ENCODE results near the gene TBC1D5. TPM values are rescaled to one million over a fixed set of nuclear protein-coding genes. Genes with fewer than 3 reads are reported as not detected.

Gene TBC1D5
- total RNA-seq, 2 donors from 2014 or later = 68.8 to 77.7 TPM

DNA sequence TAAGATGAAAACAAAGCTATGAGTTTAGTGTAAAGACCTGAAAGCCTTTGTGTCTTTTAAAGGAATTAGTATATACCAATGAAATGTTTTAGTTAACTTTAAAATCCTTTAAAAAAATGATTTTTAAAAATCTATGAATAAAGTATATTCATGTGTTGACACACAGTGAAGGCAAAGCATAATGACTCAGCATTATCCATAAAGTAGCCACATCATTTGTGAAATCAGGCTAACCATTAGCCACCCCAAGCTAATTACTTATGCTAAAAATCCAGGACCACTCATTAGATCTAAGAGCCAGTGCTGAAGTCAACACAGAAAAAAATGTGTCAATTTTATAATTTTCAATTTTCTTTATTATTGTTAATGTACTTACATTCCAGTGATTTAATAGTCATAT is 310.2 kb downstream of the TBC1D5 start:
- Mint-ChIP-seq H3K4me3 (no peak overlapping the region), H3K9me3 (peaks cover 13% of the 10 kb centered on the region), H3K4me1 (peaks cover 7% of the 10 kb centered on the region), H3K27ac (no peak overlapping the region), H3K36me3 (ENCODE audit: low read depth) (peaks cover 22% of the 10 kb centered on the region), H3K27me3 (ENCODE audit: insufficient read depth) (no peaks in the 10 kb centered on the region)
- DNase-seq = no peak
- Histone ChIP-seq H3K27me3 (ENCODE audit: control insufficient read depth, insufficient read depth, low read length, poor library complexity, severe bottlenecking) (no peaks in the 10 kb centered on the region), H3K9ac (ENCODE audit: extremely low read depth, low read length, poor library complexity, severe bottlenecking) (no peak overlapping the region), H3K4me1 (ENCODE audit: control insufficient read depth, insufficient read depth, low read length) (no peaks in the 10 kb centered on the region), H3K4me3 (ENCODE audit: low read length) (no peak overlapping the region), H3K27ac (ENCODE audit: low read depth, low read length) (no peak overlapping the region), H3K36me3 (ENCODE audit: control insufficient read depth, insufficient read depth, low read length) (peaks cover 3% of the 10 kb centered on the region), H3K9me3 (ENCODE audit: control insufficient read depth, low read length) (peaks cover 13% of the 10 kb centered on the region)
- TF ChIP-seq, protein P1, sequence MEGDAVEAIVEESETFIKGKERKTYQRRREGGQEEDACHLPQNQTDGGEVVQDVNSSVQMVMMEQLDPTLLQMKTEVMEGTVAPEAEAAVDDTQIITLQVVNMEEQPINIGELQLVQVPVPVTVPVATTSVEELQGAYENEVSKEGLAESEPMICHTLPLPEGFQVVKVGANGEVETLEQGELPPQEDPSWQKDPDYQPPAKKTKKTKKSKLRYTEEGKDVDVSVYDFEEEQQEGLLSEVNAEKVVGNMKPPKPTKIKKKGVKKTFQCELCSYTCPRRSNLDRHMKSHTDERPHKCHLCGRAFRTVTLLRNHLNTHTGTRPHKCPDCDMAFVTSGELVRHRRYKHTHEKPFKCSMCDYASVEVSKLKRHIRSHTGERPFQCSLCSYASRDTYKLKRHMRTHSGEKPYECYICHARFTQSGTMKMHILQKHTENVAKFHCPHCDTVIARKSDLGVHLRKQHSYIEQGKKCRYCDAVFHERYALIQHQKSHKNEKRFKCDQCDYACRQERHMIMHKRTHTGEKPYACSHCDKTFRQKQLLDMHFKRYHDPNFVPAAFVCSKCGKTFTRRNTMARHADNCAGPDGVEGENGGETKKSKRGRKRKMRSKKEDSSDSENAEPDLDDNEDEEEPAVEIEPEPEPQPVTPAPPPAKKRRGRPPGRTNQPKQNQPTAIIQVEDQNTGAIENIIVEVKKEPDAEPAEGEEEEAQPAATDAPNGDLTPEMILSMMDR (conservative IDR thresholded peaks at IDR 0.05) = no peak

GRCh38 chr3:17431484-17432045 is 310.9 kb downstream of the TBC1D5 start:
- no peak overlapping the region for H3K9ac ChIP-seq (ENCODE audit: extremely low read depth, low read length, poor library complexity, severe bottlenecking)
- H3K4me3 Mint-ChIP-seq = no peak overlapping the region
- peaks cover 21% of the 10 kb centered on the region for H3K36me3 Mint-ChIP-seq (ENCODE audit: low read depth)
- no peak overlapping the region for H3K4me3 ChIP-seq (ENCODE audit: low read length)
- H3K4me1 Mint-ChIP-seq = peaks cover 7% of the 10 kb centered on the region
- H3K4me1 ChIP-seq (ENCODE audit: control insufficient read depth, insufficient read depth, low read length) = no peaks in the 10 kb centered on the region
- H3K27ac Mint-ChIP-seq = no peak overlapping the region
- peaks cover 13% of the 10 kb centered on the region for H3K9me3 Mint-ChIP-seq
- no peak for DNase-seq
- no peaks in the 10 kb centered on the region for H3K27me3 Mint-ChIP-seq (ENCODE audit: insufficient read depth)
- 100% methylated on average over 1 of the region's 2 CpGs; no CpG with 5 or more reads in 1 of the 2 experiments for WGBS, 2 experiments (ENCODE audit: insufficient coverage in 1 of 2, insufficient read length in 1 of 2)
- H3K27me3 ChIP-seq (ENCODE audit: control insufficient read depth, insufficient read depth, low read length, poor library complexity, severe bottlenecking) = no peaks in the 10 kb centered on the region
- H3K27ac ChIP-seq (ENCODE audit: low read depth, low read length) = no peak overlapping the region
- H3K36me3 ChIP-seq (ENCODE audit: control insufficient read depth, insufficient read depth, low read length) = peaks cover 3% of the 10 kb centered on the region
- peaks cover 7% of the 10 kb centered on the region for H3K9me3 ChIP-seq (ENCODE audit: control insufficient read depth, low read length)
- TF ChIP-seq, protein P1 (conservative IDR thresholded peaks at IDR 0.05) = no peak

DNA sequence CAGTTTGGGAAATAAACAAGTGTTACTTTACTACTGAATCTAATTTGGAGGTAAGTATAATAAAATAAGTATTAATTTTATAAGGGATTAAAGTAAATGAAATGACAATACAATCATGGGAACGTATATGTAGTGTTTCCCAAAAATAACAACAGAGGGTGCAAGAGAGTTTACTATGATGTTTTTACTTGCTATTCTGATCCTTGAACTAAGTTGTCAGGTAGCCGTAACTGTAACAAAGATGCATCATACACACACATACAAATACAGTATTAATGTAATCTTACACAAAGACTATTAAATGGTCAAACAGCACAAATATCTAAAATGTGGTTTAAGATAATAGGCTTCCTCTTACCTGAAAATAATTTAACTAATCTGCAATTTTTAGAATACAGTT is 311.4 kb downstream of the TBC1D5 start:
- Mint-ChIP-seq H3K9me3 (peaks cover 13% of the 10 kb centered on the region), H3K27ac (no peak overlapping the region), H3K36me3 (ENCODE audit: low read depth) (peaks cover 21% of the 10 kb centered on the region), H3K27me3 (ENCODE audit: insufficient read depth) (no peaks in the 10 kb centered on the region), H3K4me1 (peaks cover 7% of the 10 kb centered on the region), H3K4me3 (no peak overlapping the region)
- Histone ChIP-seq H3K4me3 (ENCODE audit: low read length) (no peak overlapping the region), H3K36me3 (ENCODE audit: control insufficient read depth, insufficient read depth, low read length) (peaks cover 3% of the 10 kb centered on the region), H3K9me3 (ENCODE audit: control insufficient read depth, low read length) (peaks cover 6% of the 10 kb centered on the region), H3K4me1 (ENCODE audit: control insufficient read depth, insufficient read depth, low read length) (no peaks in the 10 kb centered on the region), H3K9ac (ENCODE audit: extremely low read depth, low read length, poor library complexity, severe bottlenecking) (no peak overlapping the region), H3K27ac (ENCODE audit: low read depth, low read length) (no peak overlapping the region), H3K27me3 (ENCODE audit: control insufficient read depth, insufficient read depth, low read length, poor library complexity, severe bottlenecking) (no peaks in the 10 kb centered on the region)
- TF ChIP-seq, protein P1 (conservative IDR thresholded peaks at IDR 0.05) = peak; percentile 75
- WGBS, 2 experiments (ENCODE audit: insufficient coverage in 1 of 2, insufficient read length in 1 of 2) = 0 to 6% methylated on average over 1 of the region's 2 CpGs
- no peak for DNase-seq
